Mucosa of descending colon (tissue), 3 donors: Measurements from ENCODE around the gene SRPK2. TPM values are rescaled to one million over a fixed set of nuclear protein-coding genes. Genes with fewer than 3 reads are reported as not detected.

Source experiments
- ATAC-seq: fragments of 200-7000 bp; cut with Tn5 transposase; one replicate; pipeline ENCODE4 v1.9.1; 2020; ENCODE audit warnings: mild to moderate bottlenecking, moderate library complexity
- DNase-seq, 3 donors: peaks; one replicate each; pipeline ENCODE4 v3.0.0-alpha.2; 2020
- H3K36me3 ChIP-seq: fragments of 200-600 bp; one replicate; pipeline ENCODE4 v1.8.0; 2021; ENCODE audit warnings: low read depth, mild to moderate bottlenecking
- H3K4me1 ChIP-seq: fragments of 200-600 bp; one replicate; pipeline ENCODE4 v1.8.0; 2021; ENCODE audit warnings: low read depth, mild to moderate bottlenecking
- H3K4me3 ChIP-seq: fragments of 200-600 bp; one replicate; pipeline ENCODE4 v1.8.0; 2021; ENCODE audit warnings: mild to moderate bottlenecking
- H3K9me3 ChIP-seq: fragments of 200-600 bp; one replicate; pipeline ENCODE4 v1.8.0; 2021; ENCODE audit warnings: mild to moderate bottlenecking
- intact Hi-C, 2 donors: fragments of 100-400 bp; cut with DNase I in 1 of 2; cut with micrococcal nuclease in 1 of 2; formaldehyde crosslinking; loops; one replicate each; pipeline versions ENCODE4 v1.11.0 to v1.11.1; 2022; cut with DNase I, micrococcal nuclease
- total RNA-seq, 3 donors: library from RNA; stranded (reverse); fragmentation: NEBNext Ultra II Directional in 2 of 3; extraction: Animal tissue kit (Norgen Biotek cat#: 25700) in 2 of 3; gene quantifications; one replicate each; pipeline versions ENCODE4 v1.2.1 to v1.2.4, GENCODE V29; 2021 to 2023
- TF ChIP-seq, protein P1 (sequence below): fragments of 200-600 bp; IDR thresholded peaks from one replicate; pipeline ENCODE4 v1.8.0; 2022; ENCODE audit warnings: antibody characterized with exemption, mild to moderate bottlenecking
- donor health status: DM: no; HTN: no; CAD: no; lungs with moderate emphysema.
- donor health status: DM: no; HTN: no; CAD: no.
- donor health status: DM: no; HTN: yes; CAD: no.

The SRPK2 gene
- total RNA-seq, 3 donors from 2014 or later, result 25.7 to 59.2 (median 31.6) TPM

DNA sequence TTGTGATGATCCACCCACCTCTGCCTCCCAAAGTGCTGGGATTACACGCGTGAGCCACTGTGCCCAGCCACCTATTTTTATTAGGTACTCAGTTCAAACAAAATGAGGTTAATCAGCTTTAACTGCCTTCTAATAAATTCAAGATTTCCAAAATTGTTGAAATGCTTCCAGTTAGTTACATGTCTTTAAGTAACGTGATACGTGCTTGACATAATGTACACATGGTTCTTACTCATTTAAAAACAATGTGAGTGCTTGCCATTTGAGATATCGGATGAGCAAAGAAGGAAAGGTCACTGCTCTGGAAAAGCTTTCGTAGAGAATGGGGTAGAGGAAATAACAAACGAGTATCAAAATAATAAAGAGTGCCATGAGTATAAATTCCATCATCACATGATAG is 291.1 kb downstream of the SRPK2 start:
- no peak for ATAC-seq
- Histone ChIP-seq H3K9me3 (no peaks in the 10 kb centered on the region), H3K4me3 (no peak overlapping the region), H3K36me3 (no peaks in the 10 kb centered on the region), H3K4me1 (no peaks in the 10 kb centered on the region)
- intact Hi-C loops, result no loop called here
- TF ChIP-seq, protein P1, sequence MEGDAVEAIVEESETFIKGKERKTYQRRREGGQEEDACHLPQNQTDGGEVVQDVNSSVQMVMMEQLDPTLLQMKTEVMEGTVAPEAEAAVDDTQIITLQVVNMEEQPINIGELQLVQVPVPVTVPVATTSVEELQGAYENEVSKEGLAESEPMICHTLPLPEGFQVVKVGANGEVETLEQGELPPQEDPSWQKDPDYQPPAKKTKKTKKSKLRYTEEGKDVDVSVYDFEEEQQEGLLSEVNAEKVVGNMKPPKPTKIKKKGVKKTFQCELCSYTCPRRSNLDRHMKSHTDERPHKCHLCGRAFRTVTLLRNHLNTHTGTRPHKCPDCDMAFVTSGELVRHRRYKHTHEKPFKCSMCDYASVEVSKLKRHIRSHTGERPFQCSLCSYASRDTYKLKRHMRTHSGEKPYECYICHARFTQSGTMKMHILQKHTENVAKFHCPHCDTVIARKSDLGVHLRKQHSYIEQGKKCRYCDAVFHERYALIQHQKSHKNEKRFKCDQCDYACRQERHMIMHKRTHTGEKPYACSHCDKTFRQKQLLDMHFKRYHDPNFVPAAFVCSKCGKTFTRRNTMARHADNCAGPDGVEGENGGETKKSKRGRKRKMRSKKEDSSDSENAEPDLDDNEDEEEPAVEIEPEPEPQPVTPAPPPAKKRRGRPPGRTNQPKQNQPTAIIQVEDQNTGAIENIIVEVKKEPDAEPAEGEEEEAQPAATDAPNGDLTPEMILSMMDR, result no peak
- no peak for DNase-seq

DNA sequence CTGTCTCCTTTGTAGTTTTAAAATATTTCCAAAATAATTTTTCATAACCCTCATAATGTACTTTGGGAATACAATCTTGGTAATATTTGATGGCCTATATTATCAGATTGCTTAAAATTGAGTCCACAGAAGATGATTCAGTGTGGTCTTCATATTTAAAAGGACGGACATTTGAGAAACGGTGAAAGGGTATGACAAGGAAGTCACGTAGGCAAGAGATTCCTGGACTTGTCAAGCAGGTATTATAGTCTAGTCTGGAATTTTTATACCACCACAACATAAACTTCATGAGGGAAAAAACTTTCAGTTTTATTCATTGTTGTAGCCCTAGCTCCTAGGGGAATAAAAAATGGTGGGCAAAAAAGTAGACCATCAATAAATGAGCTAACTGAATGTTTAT is 292.4 kb downstream of the SRPK2 start:
- ATAC-seq, result no peak
- DNase-seq, result no peak
- H3K9me3 ChIP-seq, result no peaks in the 10 kb centered on the region
- intact Hi-C loops, result no loop called here
- H3K4me1 ChIP-seq, result no peaks in the 10 kb centered on the region
- H3K4me3 ChIP-seq, result no peak overlapping the region
- H3K36me3 ChIP-seq, result no peaks in the 10 kb centered on the region
- TF ChIP-seq, protein P1, result no peak

DNA sequence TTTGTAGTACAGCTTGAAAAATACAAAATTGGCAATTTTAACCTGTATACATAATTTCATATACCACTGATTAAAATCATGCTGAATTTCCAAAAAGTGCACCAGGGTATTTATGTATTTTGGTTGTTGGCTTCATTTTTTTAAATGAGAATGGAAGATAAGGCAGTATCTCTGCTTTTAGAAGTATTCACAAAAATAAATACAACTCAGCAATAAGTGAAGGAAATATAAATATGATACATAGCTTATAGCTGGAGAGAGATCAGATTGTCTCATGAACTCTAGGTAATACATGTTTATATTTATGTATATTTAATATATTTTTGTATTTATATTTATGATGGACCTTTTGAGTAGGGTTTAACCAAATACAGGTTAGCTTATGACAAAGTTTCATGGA is 293.8 kb downstream of the SRPK2 start:
- no peaks in the 10 kb centered on the region for H3K4me1 ChIP-seq
- no peak for ATAC-seq
- no peaks in the 10 kb centered on the region for H3K9me3 ChIP-seq
- intact Hi-C loops, result no loop called here
- H3K36me3 ChIP-seq, result no peaks in the 10 kb centered on the region
- no peak overlapping the region for H3K4me3 ChIP-seq
- no peak for DNase-seq
- TF ChIP-seq, protein P1, result no peak

DNA sequence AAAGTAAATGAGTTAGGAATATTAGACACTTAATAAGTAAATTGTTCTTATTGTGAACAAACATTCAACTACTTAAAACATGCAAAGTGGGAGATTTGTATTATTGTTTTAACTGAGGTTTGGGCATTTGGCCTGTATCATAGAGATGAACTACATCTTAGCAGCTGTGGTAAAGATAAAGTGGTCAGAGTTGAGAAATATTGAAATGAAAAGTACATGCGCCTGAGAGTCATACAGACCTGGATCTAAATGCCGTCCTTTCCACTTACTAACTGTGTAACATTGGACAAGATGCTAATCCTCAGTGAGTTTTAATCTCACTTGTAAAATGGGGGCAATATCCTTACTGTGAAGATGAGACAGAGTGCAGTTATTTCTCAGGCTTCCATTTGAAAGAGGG is 300.3 kb downstream of the SRPK2 start:
- ATAC-seq, result no peak
- DNase-seq, result no peak
- TF ChIP-seq, protein P1, result no peak
- H3K4me1 ChIP-seq, result no peaks in the 10 kb centered on the region
- H3K36me3 ChIP-seq, result peaks cover 2% of the 10 kb centered on the region
- H3K9me3 ChIP-seq, result no peaks in the 10 kb centered on the region
- H3K4me3 ChIP-seq, result no peak overlapping the region
- intact Hi-C loops, result no loop called here

DNA sequence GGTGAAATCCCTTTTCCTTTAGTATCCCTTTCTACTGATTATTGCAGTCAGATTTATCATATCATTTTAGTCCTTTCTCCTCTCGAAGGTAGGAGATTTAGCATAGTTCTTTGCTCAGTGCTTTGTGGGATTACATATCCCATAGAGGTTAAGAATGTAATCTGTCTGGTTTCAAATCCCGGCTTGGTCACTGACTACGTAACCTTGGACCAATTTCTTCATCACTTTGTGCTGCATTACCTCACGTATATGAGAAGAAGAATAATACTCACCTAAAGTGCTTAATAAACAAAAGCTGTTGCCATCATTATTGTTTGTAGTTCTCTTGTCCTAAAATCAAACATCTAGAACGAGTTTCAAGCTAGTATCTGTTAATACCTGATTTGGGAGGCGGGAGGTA is 300.7 kb downstream of the SRPK2 start:
- TF ChIP-seq, protein P1, result no peak
- no peak for DNase-seq
- intact Hi-C loops, result no loop called here
- Histone ChIP-seq H3K4me1 (no peaks in the 10 kb centered on the region), H3K4me3 (no peak overlapping the region), H3K9me3 (no peaks in the 10 kb centered on the region), H3K36me3 (peaks cover 7% of the 10 kb centered on the region)
- ATAC-seq, result no peak

DNA sequence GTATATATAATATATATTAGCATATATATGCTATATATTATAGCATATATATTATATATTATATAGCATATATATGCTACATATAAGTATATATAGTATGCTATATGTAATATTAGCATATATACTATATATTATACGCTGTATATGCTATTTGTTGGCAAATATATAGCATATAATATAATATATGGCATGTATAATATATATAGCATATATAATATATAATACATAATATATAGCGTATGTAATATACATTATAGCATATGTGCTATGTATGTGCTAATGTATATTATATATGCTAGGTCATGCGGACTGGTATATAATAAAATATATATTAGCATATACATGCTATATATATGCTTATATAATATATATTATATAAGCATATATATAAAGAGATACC is 301.9 kb downstream of the SRPK2 start:
- ATAC-seq (no peak), DNase-seq (no peak)
- H3K36me3 ChIP-seq, result peaks cover 10% of the 10 kb centered on the region
- H3K4me1 ChIP-seq, result no peaks in the 10 kb centered on the region
- intact Hi-C loops, result no loop called here
- H3K9me3 ChIP-seq, result no peaks in the 10 kb centered on the region
- H3K4me3 ChIP-seq, result no peak overlapping the region
- TF ChIP-seq, protein P1, result no peak
